ENCODE measurements around the gene BPIFA1. TPM values are rescaled to one million over a fixed set of nuclear protein-coding genes. Genes with fewer than 3 reads are reported as not detected.

Gene BPIFA1
- polyA plus RNA-seq, 4 donors, result 0.67 TPM; not detected in 3

DNA sequence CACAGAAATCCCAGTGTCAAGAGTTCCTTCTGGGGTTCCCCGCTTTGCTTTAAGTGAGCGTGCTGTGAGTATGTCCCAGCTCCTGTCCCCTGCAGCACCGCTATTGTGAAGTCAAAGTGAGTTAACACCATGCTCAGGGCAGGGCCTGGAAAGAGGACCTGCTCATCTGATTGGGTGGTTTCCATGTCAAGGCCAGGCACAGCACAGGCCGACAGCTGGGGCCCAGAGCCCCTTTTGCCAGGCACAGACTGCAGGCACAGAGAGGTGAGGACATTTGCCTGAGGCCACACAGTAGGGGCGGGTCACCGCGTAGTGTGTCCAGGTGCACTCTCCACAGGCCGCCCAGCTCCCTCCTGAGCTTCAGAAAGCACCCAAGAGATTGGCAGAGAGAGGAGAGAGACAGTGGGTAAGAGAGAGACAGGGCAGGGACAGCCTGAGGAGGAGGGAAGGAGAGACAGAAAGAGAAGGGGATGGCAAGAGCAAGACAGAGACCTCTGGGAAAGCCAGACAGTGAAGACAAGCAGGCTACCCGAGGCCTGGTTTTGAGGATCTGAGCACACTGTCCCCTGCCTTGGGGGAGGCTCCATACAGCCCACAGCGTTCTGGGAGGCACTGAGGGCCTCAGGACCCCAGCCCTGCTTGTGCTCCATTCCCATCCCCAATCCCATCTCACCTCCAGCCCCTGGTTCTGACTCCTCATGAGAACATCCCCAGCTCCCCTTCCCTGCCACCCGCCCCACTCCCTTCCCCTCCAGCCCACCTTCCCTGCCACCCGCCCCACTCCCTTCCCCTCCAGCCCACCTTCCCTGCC lies 40.7 kb downstream of the BPIFA1 start:
- no peaks in the 10 kb centered on the region for H3K27me3 ChIP-seq (ENCODE audit: control insufficient read depth in 3 of 3, insufficient read depth in 3 of 3, low read length in 3 of 3)
- WGBS, 3 donors, result 77 to 84% (median 82%) methylated on average over 11 to 12 of the region's 12 CpGs
- FAIRE-seq, result no peak

DNA sequence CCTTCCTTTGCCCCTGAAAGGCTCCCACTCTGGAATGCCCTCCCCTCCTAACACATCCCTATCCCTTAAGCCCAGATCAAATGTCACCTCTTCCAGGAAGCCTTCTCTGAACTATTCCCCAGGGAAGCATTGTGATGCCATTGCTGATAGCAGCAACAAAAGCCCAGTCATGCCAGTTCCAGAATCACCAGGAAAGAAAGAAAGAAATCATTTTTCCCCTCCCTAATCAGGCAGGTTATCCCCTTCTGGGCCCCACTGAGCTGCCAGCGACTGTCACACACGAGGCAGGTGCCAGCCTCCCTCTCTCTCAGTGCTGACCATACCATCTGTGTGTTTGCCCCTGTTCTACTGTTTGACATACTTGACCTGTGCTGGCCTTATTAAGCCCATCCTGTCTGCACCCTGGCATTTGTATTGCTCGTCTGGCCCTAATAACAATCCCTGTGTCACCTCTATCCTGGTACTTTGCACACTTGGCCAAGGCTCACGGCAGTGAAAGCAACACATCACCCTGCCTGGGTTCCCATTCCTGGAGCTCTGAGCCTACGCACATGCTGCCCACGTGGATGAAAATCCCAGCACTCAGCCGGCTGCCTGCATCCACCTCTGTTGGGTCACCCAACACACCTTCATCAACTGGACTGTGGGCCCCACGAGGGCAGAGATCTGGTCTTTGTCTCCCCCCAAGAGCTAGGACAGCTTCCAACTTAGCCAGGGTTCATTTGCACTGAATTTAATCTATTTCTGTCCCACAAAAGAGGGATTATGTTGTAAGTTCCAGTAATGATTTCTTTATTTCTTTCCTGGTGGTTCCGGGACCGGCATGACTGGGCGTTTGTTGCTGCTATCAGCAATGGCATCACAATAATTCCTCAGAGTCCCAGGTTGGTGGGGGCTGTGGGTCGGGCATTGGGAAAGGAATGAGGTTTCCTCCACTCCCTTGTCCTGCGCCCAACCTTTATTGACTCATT lies 42.0 kb downstream of the BPIFA1 start:
- H3K9me3 ChIP-seq (ENCODE audit: control insufficient read depth in 2 of 2, insufficient read depth in 1 of 2, low read depth in 1 of 2, low read length in 1 of 2), result no peaks in the 10 kb centered on the region
- H3K27me3 ChIP-seq (ENCODE audit: control insufficient read depth in 3 of 3, insufficient read depth in 3 of 3, low read length in 3 of 3), result no peaks in the 10 kb centered on the region
- no peak overlapping the region for H3K4me3 ChIP-seq (ENCODE audit: low read depth in 1 of 3, low read length in 3 of 3)
- no peak overlapping the region for H3K27ac ChIP-seq (ENCODE audit: low read depth in 1 of 3, low read length in 2 of 3)
- WGBS, 3 donors, result 14 to 45% (median 26%) methylated on average over 13 of the region's 13 CpGs
- H3K36me3 ChIP-seq (ENCODE audit: control insufficient read depth in 3 of 3, insufficient read depth in 2 of 3, low read depth in 1 of 3, low read length in 3 of 3), result no peaks in the 10 kb centered on the region
- DNase-seq (no peak), FAIRE-seq (no peak)
- no peaks in the 10 kb centered on the region for H3K4me1 ChIP-seq (ENCODE audit: control insufficient read depth in 3 of 3, insufficient read depth in 2 of 3, low read depth in 1 of 3, low read length in 2 of 3)

More for the DNA sequence above, 40.7 kb downstream of the BPIFA1 start:
- H3K4me1 ChIP-seq (ENCODE audit: control insufficient read depth in 3 of 3, insufficient read depth in 2 of 3, low read depth in 1 of 3, low read length in 2 of 3), result no peaks in the 10 kb centered on the region
- H3K27ac ChIP-seq (ENCODE audit: low read depth in 1 of 3, low read length in 2 of 3), result no peak overlapping the region
- H3K36me3 ChIP-seq (ENCODE audit: control insufficient read depth in 3 of 3, insufficient read depth in 2 of 3, low read depth in 1 of 3, low read length in 3 of 3), result no peaks in the 10 kb centered on the region
- H3K9me3 ChIP-seq (ENCODE audit: control insufficient read depth in 2 of 2, insufficient read depth in 1 of 2, low read depth in 1 of 2, low read length in 1 of 2), result no peaks in the 10 kb centered on the region
- H3K4me3 ChIP-seq (ENCODE audit: low read depth in 1 of 3, low read length in 3 of 3), result no peak overlapping the region
- no peak for DNase-seq

DNA sequence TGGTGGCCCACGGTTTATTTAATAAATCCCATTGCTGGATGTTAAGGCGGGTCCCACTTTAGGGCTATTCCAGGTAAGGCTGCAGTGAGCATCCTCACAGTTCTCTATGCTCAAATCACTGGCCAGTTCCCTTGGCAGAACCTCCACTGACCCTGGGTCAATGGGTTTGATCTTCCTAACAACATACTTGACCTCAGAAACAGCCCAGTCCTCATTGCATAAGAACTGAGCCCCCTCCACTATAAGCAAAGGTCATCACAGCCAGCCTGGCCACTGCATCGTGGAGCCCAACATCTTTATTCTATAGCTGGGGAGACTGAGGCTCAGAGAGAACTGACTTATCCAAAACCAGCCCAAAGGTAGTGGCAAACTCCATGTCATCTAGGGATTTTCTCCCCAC lies 42.9 kb downstream of the BPIFA1 start:
- Histone ChIP-seq H3K27me3 (ENCODE audit: control insufficient read depth in 3 of 3, insufficient read depth in 3 of 3, low read length in 3 of 3) (no peaks in the 10 kb centered on the region), H3K9me3 (ENCODE audit: control insufficient read depth in 2 of 2, insufficient read depth in 1 of 2, low read depth in 1 of 2, low read length in 1 of 2) (no peaks in the 10 kb centered on the region)
- WGBS, 3 donors, result 68 to 77% (median 76%) methylated on average over 3 of the region's 3 CpGs

DNA sequence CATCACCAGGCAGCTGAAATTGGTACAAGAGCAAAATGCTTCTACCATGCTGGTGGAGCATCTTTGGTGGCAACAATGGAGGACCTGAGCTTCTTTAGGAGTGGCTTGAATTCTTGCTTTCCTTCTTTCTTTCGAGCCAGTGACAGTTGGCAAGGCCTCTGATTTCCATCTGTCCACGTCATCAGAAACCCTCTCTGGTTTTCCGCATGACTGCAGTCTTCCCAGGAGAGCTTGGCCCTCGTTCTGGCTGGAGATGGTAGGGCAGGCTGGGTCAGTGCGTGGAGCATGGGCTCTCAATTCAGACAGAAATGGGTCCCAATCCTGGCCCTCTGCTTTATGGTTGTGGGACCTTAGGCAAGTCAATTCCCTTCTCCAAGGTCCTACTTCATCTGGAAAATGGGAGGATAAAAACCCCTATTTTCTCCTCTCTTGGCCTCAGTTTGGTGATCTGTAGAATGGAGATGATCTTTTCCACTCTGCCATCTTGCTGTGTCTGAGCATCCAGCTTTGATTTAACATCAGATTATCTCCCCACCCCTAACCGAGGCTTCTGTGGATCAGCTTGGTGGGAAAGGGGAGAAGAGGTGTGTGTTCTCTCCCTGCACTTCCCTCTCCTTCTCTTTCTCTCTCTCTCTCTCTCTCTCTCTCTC lies 43.6 kb downstream of the BPIFA1 start:
- no peaks in the 10 kb centered on the region for H3K4me1 ChIP-seq (ENCODE audit: control insufficient read depth in 3 of 3, insufficient read depth in 2 of 3, low read depth in 1 of 3, low read length in 2 of 3)
- FAIRE-seq (no peak), DNase-seq (no peak)
- no peak overlapping the region for H3K27ac ChIP-seq (ENCODE audit: low read depth in 1 of 3, low read length in 2 of 3)
- H3K9me3 ChIP-seq (ENCODE audit: control insufficient read depth in 2 of 2, insufficient read depth in 1 of 2, low read depth in 1 of 2, low read length in 1 of 2), result no peaks in the 10 kb centered on the region
- no peaks in the 10 kb centered on the region for H3K27me3 ChIP-seq (ENCODE audit: control insufficient read depth in 3 of 3, insufficient read depth in 3 of 3, low read length in 3 of 3)
- H3K36me3 ChIP-seq (ENCODE audit: control insufficient read depth in 3 of 3, insufficient read depth in 2 of 3, low read depth in 1 of 3, low read length in 3 of 3), result no peaks in the 10 kb centered on the region
- WGBS, 3 donors, result 70 to 75% (median 74%) methylated on average over 6 of the region's 6 CpGs
- H3K4me3 ChIP-seq (ENCODE audit: low read depth in 1 of 3, low read length in 3 of 3), result no peak overlapping the region

More for the DNA sequence above, 42.9 kb downstream of the BPIFA1 start:
- FAIRE-seq (no peak), DNase-seq (no peak)
- Histone ChIP-seq H3K4me1 (ENCODE audit: control insufficient read depth in 3 of 3, insufficient read depth in 2 of 3, low read depth in 1 of 3, low read length in 2 of 3) (no peaks in the 10 kb centered on the region), H3K4me3 (ENCODE audit: low read depth in 1 of 3, low read length in 3 of 3) (no peak overlapping the region), H3K36me3 (ENCODE audit: control insufficient read depth in 3 of 3, insufficient read depth in 2 of 3, low read depth in 1 of 3, low read length in 3 of 3) (no peaks in the 10 kb centered on the region), H3K27ac (ENCODE audit: low read depth in 1 of 3, low read length in 2 of 3) (no peak overlapping the region)

DNA sequence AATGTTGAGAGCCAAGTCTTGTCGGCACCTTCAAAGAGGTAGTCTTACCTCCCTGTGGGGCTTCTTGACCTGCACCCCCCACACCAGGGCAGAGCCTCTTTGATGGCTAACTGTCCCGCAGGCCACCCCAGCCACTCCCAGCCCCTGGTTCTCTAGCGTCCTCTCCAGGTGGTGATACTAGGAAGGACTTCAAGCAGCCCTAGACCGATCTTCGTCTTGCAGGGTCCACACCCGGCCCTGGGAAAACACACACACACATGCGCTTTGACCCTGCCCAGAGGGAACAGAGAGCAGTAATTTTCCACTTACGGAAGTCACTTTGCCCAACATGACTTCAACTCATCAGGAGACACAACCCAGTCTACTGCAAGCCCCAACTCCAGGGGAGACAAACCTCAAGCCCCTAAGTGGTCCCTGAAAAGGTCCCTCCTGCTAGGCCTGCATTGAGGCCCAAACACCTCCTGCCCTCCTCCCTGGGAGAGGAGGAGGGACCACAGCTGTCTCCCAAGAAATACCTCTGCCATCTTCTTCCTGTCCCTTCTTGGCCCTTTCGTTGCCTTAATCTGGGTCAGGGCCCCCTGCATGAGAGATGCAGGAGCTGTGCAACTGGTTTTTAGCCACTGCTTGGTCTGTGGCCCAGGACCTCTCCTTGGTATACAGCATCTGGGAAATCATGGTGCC lies 44.3 kb downstream of the BPIFA1 start:
- DNase-seq (no peak), FAIRE-seq (no peak)
- Histone ChIP-seq H3K27ac (ENCODE audit: low read depth in 1 of 3, low read length in 2 of 3) (no peak overlapping the region), H3K36me3 (ENCODE audit: control insufficient read depth in 3 of 3, insufficient read depth in 2 of 3, low read depth in 1 of 3, low read length in 3 of 3) (no peaks in the 10 kb centered on the region), H3K4me3 (ENCODE audit: low read depth in 1 of 3, low read length in 3 of 3) (no peak overlapping the region), H3K27me3 (ENCODE audit: control insufficient read depth in 3 of 3, insufficient read depth in 3 of 3, low read length in 3 of 3) (no peaks in the 10 kb centered on the region), H3K4me1 (ENCODE audit: control insufficient read depth in 3 of 3, insufficient read depth in 2 of 3, low read depth in 1 of 3, low read length in 2 of 3) (no peaks in the 10 kb centered on the region), H3K9me3 (ENCODE audit: control insufficient read depth in 2 of 2, insufficient read depth in 1 of 2, low read depth in 1 of 2, low read length in 1 of 2) (no peaks in the 10 kb centered on the region)
- 71 to 80% (median 76%) methylated on average over 9 of the region's 9 CpGs for WGBS, 3 donors

DNA sequence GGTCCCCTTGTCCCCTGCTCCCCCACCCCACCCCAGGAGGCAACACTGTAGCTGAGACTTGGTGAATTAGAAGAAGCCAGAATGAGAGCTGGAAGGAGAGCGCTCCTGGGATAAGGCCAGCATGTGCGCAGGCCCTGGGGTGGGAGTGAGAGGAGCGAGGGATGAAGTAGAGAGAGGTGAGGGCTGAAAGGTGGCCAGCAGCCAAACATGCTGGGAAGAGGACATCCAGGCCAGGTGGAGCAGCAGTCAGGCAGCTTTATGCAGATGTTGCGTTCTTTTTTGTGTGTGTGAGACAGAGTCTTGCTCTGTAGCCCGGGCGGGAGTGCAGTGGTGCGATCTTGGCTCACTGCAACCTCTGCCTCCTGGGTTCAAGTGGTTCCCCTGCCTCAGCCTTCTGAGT lies 45.0 kb downstream of the BPIFA1 start:
- H3K4me3 ChIP-seq (ENCODE audit: low read depth in 1 of 3, low read length in 3 of 3), result no peak overlapping the region
- DNase-seq, result no peak
- WGBS, 3 donors, result 94 to 98% (median 97%) methylated on average over 7 of the region's 7 CpGs
- no peaks in the 10 kb centered on the region for H3K4me1 ChIP-seq (ENCODE audit: control insufficient read depth in 3 of 3, insufficient read depth in 2 of 3, low read depth in 1 of 3, low read length in 2 of 3)
- no peaks in the 10 kb centered on the region for H3K27me3 ChIP-seq (ENCODE audit: control insufficient read depth in 3 of 3, insufficient read depth in 3 of 3, low read length in 3 of 3)
- no peaks in the 10 kb centered on the region for H3K9me3 ChIP-seq (ENCODE audit: control insufficient read depth in 2 of 2, insufficient read depth in 1 of 2, low read depth in 1 of 2, low read length in 1 of 2)
- no peak for FAIRE-seq
- no peaks in the 10 kb centered on the region for H3K36me3 ChIP-seq (ENCODE audit: control insufficient read depth in 3 of 3, insufficient read depth in 2 of 3, low read depth in 1 of 3, low read length in 3 of 3)
- H3K27ac ChIP-seq (ENCODE audit: low read depth in 1 of 3, low read length in 2 of 3), result no peak overlapping the region

DNA sequence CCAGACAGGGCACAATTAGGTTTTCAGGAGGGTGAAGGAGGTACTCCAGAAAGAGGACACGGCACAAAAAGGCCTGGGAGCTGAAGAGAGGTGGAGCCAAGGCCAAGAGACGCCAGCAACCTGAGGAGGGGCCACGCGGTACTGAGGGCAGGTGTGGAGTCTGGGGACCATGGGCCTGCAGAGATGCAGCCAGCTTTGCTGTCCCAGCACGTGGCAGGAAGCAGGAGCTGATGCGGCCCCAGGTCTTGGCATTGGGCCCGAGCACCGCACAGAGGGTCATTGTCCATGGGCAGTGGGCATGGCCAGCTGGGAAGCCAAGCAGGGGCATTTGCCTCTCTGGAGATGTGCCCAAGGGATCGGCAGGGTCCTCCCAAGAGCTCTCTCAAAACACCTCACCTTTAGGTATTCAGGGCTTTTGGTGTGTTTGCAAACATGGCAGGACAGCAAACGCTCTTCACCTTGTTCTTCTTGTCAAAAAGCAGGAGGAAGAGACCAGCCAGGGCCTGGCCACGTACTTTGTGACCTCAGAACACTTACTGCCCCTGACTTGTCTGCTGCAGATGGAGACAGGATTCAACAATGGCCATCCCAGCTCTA lies 45.9 kb downstream of the BPIFA1 start:
- H3K27ac ChIP-seq (ENCODE audit: low read depth in 1 of 3, low read length in 2 of 3), result no peak overlapping the region
- FAIRE-seq (no peak), DNase-seq (no peak)
- no peaks in the 10 kb centered on the region for H3K4me1 ChIP-seq (ENCODE audit: control insufficient read depth in 3 of 3, insufficient read depth in 2 of 3, low read depth in 1 of 3, low read length in 2 of 3)
- H3K27me3 ChIP-seq (ENCODE audit: control insufficient read depth in 3 of 3, insufficient read depth in 3 of 3, low read length in 3 of 3), result no peaks in the 10 kb centered on the region
- 45 to 71% (median 48%) methylated on average over 11 of the region's 11 CpGs for WGBS, 3 donors
- no peak overlapping the region for H3K4me3 ChIP-seq (ENCODE audit: low read depth in 1 of 3, low read length in 3 of 3)
- H3K36me3 ChIP-seq (ENCODE audit: control insufficient read depth in 3 of 3, insufficient read depth in 2 of 3, low read depth in 1 of 3, low read length in 3 of 3), result no peaks in the 10 kb centered on the region
- no peaks in the 10 kb centered on the region for H3K9me3 ChIP-seq (ENCODE audit: control insufficient read depth in 2 of 2, insufficient read depth in 1 of 2, low read depth in 1 of 2, low read length in 1 of 2)

Data from small intestine (tissue), 7 donors.